AG09319 (cell line): ENCODE results near the gene SLC39A11.
"Not testable (repeated sequence)": the region's sequence is repeated elsewhere in the genome, so short reads cannot be mapped to it uniquely, and the experiment has no call there.

Source experiments
- DNase-seq: peaks from one replicate; pipeline ENCODE4 v3.0.0-alpha.2; 2010; ENCODE audit warnings: low read depth; ENCODE audit errors: extremely low read depth
- CTCF ChIP-seq: IDR thresholded peaks from 2 replicates; pipeline ENCODE4 v1.5.1; 2011; ENCODE audit warnings: low read depth, mild to moderate bottlenecking, inconsistent platforms, low read length, moderate library complexity

Gene SLC39A11

GRCh38 chr17:72942579-72942978 is 149.9 kb downstream of the SLC39A11 start:
- no peak for TF ChIP-seq CTCF

DNA sequence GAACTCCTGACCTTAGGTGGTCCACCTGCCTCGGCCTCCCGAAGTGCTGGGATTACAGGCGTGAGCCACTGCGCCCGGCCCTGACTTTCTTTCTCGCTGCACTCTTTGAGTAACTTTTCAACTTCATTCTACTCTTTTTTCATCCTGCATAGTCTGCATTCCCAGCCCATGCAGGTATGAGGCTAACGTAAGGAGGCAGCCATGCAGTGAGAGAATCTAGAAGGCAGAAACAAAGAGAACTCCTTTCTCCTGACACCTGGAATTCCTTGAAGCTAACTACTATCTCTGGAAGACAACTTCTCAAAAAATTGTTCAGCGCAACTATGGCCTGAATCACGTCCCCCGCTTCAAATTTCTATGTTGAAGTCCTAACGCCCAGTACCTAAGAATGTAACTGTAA is 152.0 kb downstream of the SLC39A11 start:
- DNase-seq, result no peak
- TF ChIP-seq CTCF, result no peak

More at GRCh38 chr17:72942579-72942978, 149.9 kb downstream of the SLC39A11 start:
- DNase-seq, result no peak

DNA sequence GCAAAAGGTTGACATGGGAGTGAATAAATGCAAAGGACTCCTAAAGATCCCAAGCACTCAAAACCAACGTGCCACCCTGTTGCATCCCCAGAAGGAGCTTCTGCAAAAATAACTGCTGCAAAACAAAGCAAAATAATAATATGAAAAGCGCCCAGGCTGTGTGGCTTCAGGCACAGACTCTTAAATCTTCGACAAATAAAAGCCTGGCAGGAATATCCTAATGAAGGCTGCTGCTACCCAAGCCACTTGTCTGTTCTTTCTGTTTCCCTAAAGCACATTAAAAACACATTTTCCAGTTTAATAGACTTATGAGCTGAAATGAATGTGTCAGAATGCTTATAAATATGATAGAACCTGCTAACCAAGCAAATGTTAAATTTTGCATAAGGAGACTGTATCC is 154.0 kb downstream of the SLC39A11 start:
- DNase-seq, result no peak
- no peak for TF ChIP-seq CTCF

GRCh38 chr17:72937707-72938106 is 154.8 kb downstream of the SLC39A11 start:
- TF ChIP-seq CTCF, result no peak
- no peak for DNase-seq

- not testable (repeated sequence) for DNase-seq
Observed at GRCh38 chr17:72937254-72937653, 155.2 kb downstream of the SLC39A11 start.

GRCh38 chr17:72935984-72936383 is 156.5 kb downstream of the SLC39A11 start:
- DNase-seq, result no peak
- no peak for TF ChIP-seq CTCF

DNA sequence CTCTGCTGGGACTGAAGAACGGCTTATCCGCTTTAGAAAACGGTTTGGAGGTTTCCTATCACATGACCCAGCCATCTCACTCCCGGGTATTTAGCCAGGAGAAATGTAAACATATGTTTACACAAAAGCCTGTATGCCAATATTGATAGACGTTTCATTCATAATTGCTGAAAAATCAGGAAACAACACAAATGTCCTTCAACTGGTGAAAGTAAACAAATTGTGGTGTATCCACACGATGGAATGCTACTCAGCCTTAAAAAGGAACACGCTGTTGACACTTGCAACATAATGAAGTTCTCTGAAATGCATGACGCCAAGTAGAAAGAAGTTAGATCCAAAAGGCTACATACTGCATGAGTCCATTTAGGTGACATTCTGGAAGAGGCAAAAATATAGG is 157.6 kb downstream of the SLC39A11 start:
- TF ChIP-seq CTCF, result no peak
- DNase-seq, result no peak

DNA sequence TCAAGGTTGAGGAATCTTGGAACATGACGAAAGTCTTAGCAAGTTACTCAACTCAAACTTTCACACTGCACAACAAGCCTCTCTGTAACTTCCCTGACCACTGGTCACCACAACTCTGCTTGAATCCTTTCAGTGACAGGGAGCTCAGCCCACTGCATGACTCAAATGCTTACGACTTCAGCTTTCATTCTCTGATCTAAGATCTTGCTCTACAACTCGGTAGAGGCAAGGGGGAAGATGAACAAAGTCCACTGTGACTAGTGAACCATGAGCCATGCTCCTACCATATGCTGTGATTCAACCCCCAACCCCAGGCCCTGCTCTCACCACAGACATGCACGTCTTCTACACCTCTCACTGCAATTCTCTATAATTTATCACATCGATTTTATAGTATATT is 160.9 kb downstream of the SLC39A11 start:
- no peak for DNase-seq
- TF ChIP-seq CTCF, result no peak
